Spinal cord (tissue), 10 donors: Measurements from ENCODE around the gene PIM2. TPM values are rescaled to one million over a fixed set of nuclear protein-coding genes. Genes with fewer than 3 reads are reported as not detected.

Experiments
- DNase-seq, 6 donors: peaks; one replicate each; pipeline versions ENCODE4 v3.0.0 to v3.0.0-alpha.2; 2013 to 2015; ENCODE audit warnings: low spot score in 6 of 6, low read depth in 4 of 6
- H3K27ac ChIP-seq: one replicate; pipeline ENCODE4 v1.5.1; 2013; ENCODE audit warnings: low read depth, low read length, control low read depth
- H3K27me3 ChIP-seq: one replicate; pipeline ENCODE4 v1.6.1; 2013; ENCODE audit warnings: low read length; ENCODE audit not compliant: control insufficient read depth, insufficient read depth
- H3K36me3 ChIP-seq: one replicate; pipeline ENCODE4 v1.6.1; 2013; ENCODE audit warnings: low read length; ENCODE audit not compliant: control insufficient read depth, insufficient read depth
- H3K4me1 ChIP-seq: one replicate; pipeline ENCODE4 v1.6.1; 2013; ENCODE audit warnings: low read length; ENCODE audit not compliant: control insufficient read depth, insufficient read depth
- H3K4me3 ChIP-seq: one replicate; pipeline ENCODE4 v1.5.1; 2013; ENCODE audit warnings: low read depth, low read length, control low read depth
- H3K9me3 ChIP-seq: one replicate; pipeline ENCODE4 v1.6.1; 2013; ENCODE audit warnings: low read length; ENCODE audit not compliant: control insufficient read depth, insufficient read depth
- WGBS: methylation state at CpG from one replicate; pipeline ENCODE4 v1.1.5; 2013; ENCODE audit warnings: missing lambda C conversion rate; ENCODE audit not compliant: insufficient coverage; 5-methylcytosine and 5-hydroxymethylcytosine counted together
- polyA plus RNA-seq, 2 donors: library from polyadenylated mRNA; unstranded; fragments of 120-200 nt; gene quantifications; one replicate each; pipeline ENCODE4 v1.2.1, GENCODE V29; 2013; ENCODE audit not compliant: insufficient read length in 2 of 2
- total RNA-seq, 2 donors: library from RNA; depleted of rRNA in 1 of 2; stranded (reverse); fragments of 120-200 nt in 1 of 2; fragments of >200 nt in 1 of 2; gene quantifications; one replicate each; pipeline versions ENCODE4 v1.2.3 to v1.2.4, GENCODE V29; 2013 to 2014
- donor health status: healthy.

PIM2 gene
- total and polyA plus RNA-seq, 4 donors: 10.3 to 13.1 (median 11.2) TPM

DNA sequence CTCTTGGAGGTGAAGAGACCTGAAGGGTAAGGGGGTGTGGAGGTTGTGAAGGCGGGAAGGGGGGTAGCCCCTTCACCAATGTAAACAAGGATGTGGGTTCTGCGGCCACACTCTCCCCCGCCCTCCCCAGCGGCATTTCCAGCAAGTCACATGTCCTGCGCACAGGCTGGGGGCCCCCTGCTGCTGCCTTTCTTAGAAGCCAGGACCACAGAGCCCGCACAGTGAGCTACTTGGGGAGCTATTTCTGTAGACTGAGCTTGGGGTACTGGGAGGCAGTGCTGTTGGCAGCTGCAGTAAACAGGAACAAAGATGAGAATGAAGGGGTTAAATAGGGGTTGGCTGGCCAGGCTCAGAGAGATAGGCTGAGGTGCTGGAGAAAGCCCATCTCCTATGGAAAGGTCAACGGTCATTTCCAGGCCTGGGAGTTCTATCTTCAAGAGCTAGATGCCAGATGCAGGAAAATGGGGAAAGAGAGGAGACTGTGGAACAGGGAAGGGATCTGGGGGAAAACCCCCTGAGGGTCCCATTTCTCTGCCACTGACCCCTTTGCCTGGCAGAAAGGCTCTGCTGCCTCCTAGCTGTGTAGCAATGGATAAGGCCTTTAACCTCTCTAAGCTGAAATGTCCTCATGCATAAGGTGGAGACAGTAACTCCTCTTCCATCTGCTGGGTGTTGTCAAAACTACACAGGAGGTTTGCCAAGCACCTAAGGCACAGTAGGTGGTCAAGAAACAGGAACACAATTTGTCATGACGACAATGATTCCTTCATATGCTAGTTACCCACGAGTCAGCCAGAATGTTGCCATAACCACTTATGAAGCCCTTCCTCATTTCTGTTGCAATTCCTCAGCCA is 18.5 kb upstream of the PIM2 start:
- Histone ChIP-seq H3K27ac (no peak overlapping the region), H3K27me3 (no peaks in the 10 kb centered on the region), H3K9me3 (no peaks in the 10 kb centered on the region), H3K4me3 (no peak overlapping the region), H3K4me1 (no peaks in the 10 kb centered on the region), H3K36me3 (peaks cover 11% of the 10 kb centered on the region)
- no peak for DNase-seq
- 37% methylated on average over 8 of the region's 9 CpGs for WGBS

GRCh38 chrX:48936429-48937053 is 17.7 kb upstream of the PIM2 start:
- no peaks in the 10 kb centered on the region for H3K9me3 ChIP-seq
- no peak for DNase-seq
- no peak overlapping the region for H3K27ac ChIP-seq
- 91% methylated on average over 7 of the region's 8 CpGs for WGBS
- peaks cover 11% of the 10 kb centered on the region for H3K36me3 ChIP-seq
- H3K27me3 ChIP-seq: no peaks in the 10 kb centered on the region
- H3K4me1 ChIP-seq: no peaks in the 10 kb centered on the region
- no peak overlapping the region for H3K4me3 ChIP-seq

GRCh38 chrX:48935301-48935670 is 16.5 kb upstream of the PIM2 start:
- H3K4me1 ChIP-seq: no peaks in the 10 kb centered on the region
- no peak for DNase-seq
- H3K36me3 ChIP-seq: peaks cover 15% of the 10 kb centered on the region
- H3K9me3 ChIP-seq: peaks cover 2% of the 10 kb centered on the region
- H3K27ac ChIP-seq: no peak overlapping the region
- no CpG with 5 or more reads among the region's 1 CpG for WGBS
- no peak overlapping the region for H3K4me3 ChIP-seq
- H3K27me3 ChIP-seq: no peaks in the 10 kb centered on the region

DNA sequence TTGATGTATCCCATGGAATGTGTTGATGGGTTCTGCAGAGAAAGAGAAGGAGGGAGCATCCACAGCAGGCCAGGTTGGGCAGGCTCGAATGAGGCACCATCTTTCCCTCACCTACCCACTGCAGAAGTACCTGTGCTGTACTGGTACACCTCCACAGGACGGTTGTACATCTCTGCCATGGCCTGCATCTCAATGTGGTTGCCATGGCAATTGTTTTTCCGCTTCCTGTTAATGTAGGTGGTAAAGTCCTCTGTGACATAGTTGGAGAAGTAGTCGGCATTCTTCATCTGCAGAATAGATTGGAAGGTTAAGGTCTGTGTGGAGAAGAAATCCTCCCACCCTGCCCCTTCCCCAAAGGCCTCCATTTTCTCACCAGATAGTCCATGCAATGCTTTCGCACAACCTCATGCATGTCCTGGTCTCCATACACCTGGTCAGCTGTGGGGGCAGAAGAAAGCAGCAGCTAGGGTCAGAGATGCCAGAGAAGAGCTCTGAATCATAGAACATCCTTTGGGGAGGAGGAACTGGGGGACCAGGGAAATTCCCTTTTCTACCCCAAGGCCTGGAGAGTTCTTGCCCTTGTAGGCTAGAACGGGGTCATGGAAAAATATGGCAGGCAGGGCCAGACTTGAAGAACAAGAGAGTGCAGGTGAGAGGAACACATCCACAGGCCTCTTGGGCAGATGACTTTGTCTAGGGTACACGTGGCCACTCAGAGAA is 15.9 kb upstream of the PIM2 start:
- WGBS: 60% methylated on average over 1 of the region's 7 CpGs
- no peak overlapping the region for H3K27ac ChIP-seq
- no peak for DNase-seq
- H3K36me3 ChIP-seq: peaks cover 15% of the 10 kb centered on the region
- H3K4me1 ChIP-seq: no peaks in the 10 kb centered on the region
- H3K9me3 ChIP-seq: peaks cover 2% of the 10 kb centered on the region
- no peaks in the 10 kb centered on the region for H3K27me3 ChIP-seq
- H3K4me3 ChIP-seq: no peak overlapping the region

- WGBS: 80% methylated on average over 1 of the region's 2 CpGs
These were observed 14.9 kb upstream of the PIM2 start for GRCh38 chrX:48933757-48934156.

DNA sequence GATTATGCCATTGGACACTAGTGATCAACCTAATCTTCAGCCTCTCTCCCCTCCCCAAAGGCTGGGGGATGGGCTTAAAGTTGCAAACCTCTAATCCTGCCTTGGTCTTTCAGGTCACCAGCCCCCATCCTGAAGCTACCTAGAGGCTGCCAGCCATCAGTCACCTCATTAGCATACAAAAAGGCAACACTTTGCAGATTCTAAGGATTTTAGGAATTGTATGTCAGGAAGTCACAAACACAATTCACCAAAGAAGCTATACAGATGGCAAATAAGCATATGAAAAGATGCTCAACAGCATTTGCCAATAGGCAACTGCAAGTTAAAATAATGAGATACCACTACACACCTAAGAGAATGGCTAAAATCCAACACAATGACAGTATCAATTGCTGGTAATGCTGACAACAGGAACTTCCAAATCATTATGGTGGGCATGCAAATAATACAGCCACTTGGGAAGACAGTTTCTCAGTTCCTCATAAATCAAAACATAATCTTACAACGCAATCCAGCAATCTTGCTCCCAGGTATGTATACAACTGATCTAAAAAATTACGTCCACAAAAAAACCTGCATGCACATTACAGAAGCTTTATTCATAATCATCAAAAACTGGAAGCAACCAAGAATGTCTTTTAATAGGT is 9.0 kb upstream of the PIM2 start:
- WGBS: no CpG with 5 or more reads among the region's 2 CpGs
- no peak for DNase-seq
- H3K27me3 ChIP-seq: no peaks in the 10 kb centered on the region
- H3K4me1 ChIP-seq: no peaks in the 10 kb centered on the region
- peaks cover 2% of the 10 kb centered on the region for H3K9me3 ChIP-seq
- peaks cover 38% of the 10 kb centered on the region for H3K36me3 ChIP-seq
- no peak overlapping the region for H3K4me3 ChIP-seq
- no peak overlapping the region for H3K27ac ChIP-seq

More at GRCh38 chrX:48933757-48934156, 14.9 kb upstream of the PIM2 start:
- H3K27me3 ChIP-seq: no peaks in the 10 kb centered on the region
- H3K4me3 ChIP-seq: no peak overlapping the region
- peaks cover 15% of the 10 kb centered on the region for H3K36me3 ChIP-seq
- DNase-seq: no peak
- no peaks in the 10 kb centered on the region for H3K4me1 ChIP-seq
- peaks cover 2% of the 10 kb centered on the region for H3K9me3 ChIP-seq
- H3K27ac ChIP-seq: no peak overlapping the region

DNA sequence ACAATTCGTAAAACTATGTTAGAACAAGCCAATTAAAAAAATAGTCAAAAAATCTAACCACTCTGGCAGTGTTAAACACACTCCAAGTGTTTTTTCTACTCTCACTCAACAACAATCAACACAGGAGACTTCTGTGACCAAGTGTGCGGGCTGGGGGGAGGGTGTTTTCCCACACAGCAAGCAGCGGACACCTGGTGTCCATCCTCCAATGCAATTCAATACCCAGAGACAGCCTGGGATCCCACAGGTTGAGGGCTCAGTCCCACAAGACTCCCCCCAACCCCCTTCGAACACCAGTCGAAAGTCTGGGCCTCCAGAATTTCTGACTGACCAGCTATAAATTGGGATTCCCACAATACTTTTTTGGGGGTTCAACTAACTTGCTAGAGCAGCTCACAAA is 8.3 kb upstream of the PIM2 start:
- H3K4me3 ChIP-seq: no peak overlapping the region
- no peaks in the 10 kb centered on the region for H3K4me1 ChIP-seq
- H3K36me3 ChIP-seq: peaks cover 42% of the 10 kb centered on the region
- peaks cover 2% of the 10 kb centered on the region for H3K9me3 ChIP-seq
- WGBS: no CpG with 5 or more reads among the region's 5 CpGs
- H3K27me3 ChIP-seq: no peaks in the 10 kb centered on the region
- DNase-seq: no peak
- no peak overlapping the region for H3K27ac ChIP-seq

- H3K4me3 ChIP-seq: no peak overlapping the region
- H3K9me3 ChIP-seq: no peaks in the 10 kb centered on the region
- 89% methylated on average over 5 of the region's 5 CpGs for WGBS
- no peak overlapping the region for H3K27ac ChIP-seq
- DNase-seq: no peak
- peaks cover 4% of the 10 kb centered on the region for H3K4me1 ChIP-seq
- H3K36me3 ChIP-seq: peaks cover 42% of the 10 kb centered on the region
- H3K27me3 ChIP-seq: no peaks in the 10 kb centered on the region
These were observed 5.4 kb upstream of the PIM2 start for GRCh38 chrX:48924270-48924669.

GRCh38 chrX:48923771-48924170 is 4.9 kb upstream of the PIM2 start:
- 88% methylated on average over 13 of the region's 13 CpGs for WGBS
- no peaks in the 10 kb centered on the region for H3K9me3 ChIP-seq

More at GRCh38 chrX:48923771-48924170, 4.9 kb upstream of the PIM2 start:
- no peak for DNase-seq
- Histone ChIP-seq H3K4me3 (no peak overlapping the region), H3K4me1 (peaks cover 6% of the 10 kb centered on the region), H3K36me3 (peaks cover 42% of the 10 kb centered on the region), H3K27me3 (no peaks in the 10 kb centered on the region), H3K27ac (no peak overlapping the region)
